Measurements from ENCODE around the gene MEMO1. TPM values are rescaled to one million over a fixed set of nuclear protein-coding genes. Genes with fewer than 3 reads are reported as not detected.

The MEMO1 gene
- total and polyA plus RNA-seq, 8 donors: 10.5 to 20.4 (median 16.3) TPM

- no peak for ATAC-seq
- Histone ChIP-seq H3K4me3 (no peak overlapping the region), H3K27ac (no peak overlapping the region), H3K9me3 (no peaks in the 10 kb centered on the region), H3K27me3 (no peaks in the 10 kb centered on the region), H3K4me1 (no peaks in the 10 kb centered on the region), H3K36me3 (no peaks in the 10 kb centered on the region)
- FAIRE-seq: no peak
- intact Hi-C loops (cut with DNase I): no loop called here
- TF ChIP-seq CTCF (IDR thresholded peaks at IDR 0.05): no peak
- WGBS, 2 donors: 95 to 96% methylated on average over 5 of the region's 5 CpGs
- no peak for DNase-seq
Observed at GRCh38 chr2:31932589-31932988, 78.2 kb downstream of the MEMO1 start.

GRCh38 chr2:31931916-31932315, 78.9 kb downstream of the MEMO1 start:
- peak; percentile 49 for FAIRE-seq
- intact Hi-C loops (cut with DNase I): no loop called here
- Histone ChIP-seq H3K9me3 (no peaks in the 10 kb centered on the region), H3K36me3 (no peaks in the 10 kb centered on the region), H3K27ac (no peak overlapping the region), H3K27me3 (no peaks in the 10 kb centered on the region), H3K4me3 (no peak overlapping the region), H3K4me1 (no peaks in the 10 kb centered on the region)
- no peak for DNase-seq
- no peak for TF ChIP-seq CTCF (IDR thresholded peaks at IDR 0.05)
- WGBS, 2 donors: 95 to 98% methylated on average over 4 of the region's 4 CpGs
- ATAC-seq: no peak

- Histone ChIP-seq H3K36me3 (no peaks in the 10 kb centered on the region), H3K9me3 (no peaks in the 10 kb centered on the region), H3K27me3 (no peaks in the 10 kb centered on the region), H3K4me3 (no peak overlapping the region), H3K27ac (no peak overlapping the region), H3K4me1 (no peaks in the 10 kb centered on the region)
- TF ChIP-seq CTCF (IDR thresholded peaks at IDR 0.05): no peak
- ATAC-seq (no peak), FAIRE-seq (no peak), DNase-seq (no peak)
- WGBS, 2 donors: 95 to 99% methylated on average over 2 of the region's 2 CpGs
- intact Hi-C loops (cut with DNase I): no loop called here
Observed at GRCh38 chr2:31925517-31925916, 85.3 kb downstream of the MEMO1 start.

- Histone ChIP-seq H3K27me3 (no peaks in the 10 kb centered on the region), H3K4me1 (no peaks in the 10 kb centered on the region), H3K36me3 (no peaks in the 10 kb centered on the region), H3K27ac (no peak overlapping the region), H3K4me3 (no peak overlapping the region), H3K9me3 (no peaks in the 10 kb centered on the region)
- no peak for ATAC-seq
- intact Hi-C loops (cut with DNase I): no loop called here
- TF ChIP-seq CTCF (IDR thresholded peaks at IDR 0.05): no peak
- FAIRE-seq: no peak
- no peak for DNase-seq
Observed at GRCh38 chr2:31923662-31924061, 87.1 kb downstream of the MEMO1 start.

- H3K27me3 ChIP-seq: no peaks in the 10 kb centered on the region
- ATAC-seq (no peak), DNase-seq (no peak), FAIRE-seq (no peak)
- no peak for TF ChIP-seq CTCF (IDR thresholded peaks at IDR 0.05)
- no peaks in the 10 kb centered on the region for H3K36me3 ChIP-seq
- WGBS, 2 donors: 54 to 63% methylated on average over 9 of the region's 9 CpGs
- no peak overlapping the region for H3K4me3 ChIP-seq
- no peaks in the 10 kb centered on the region for H3K4me1 ChIP-seq
- intact Hi-C loops (cut with DNase I): no loop called here
- H3K27ac ChIP-seq: no peak overlapping the region
- no peaks in the 10 kb centered on the region for H3K9me3 ChIP-seq
Observed at GRCh38 chr2:31922542-31923408, 88.0 kb downstream of the MEMO1 start.
